IMR-90 (cell line): ENCODE results near the gene CST9L.

Source experiments
- POLR2A ChIP-seq: IDR thresholded peaks from 2 replicates; pipeline ENCODE4 v1.6.1; 2012; ENCODE audit warnings: mild to moderate bottlenecking, low read depth, low read length
- SMC3 ChIP-seq: fragments of 150-350 bp; IDR thresholded peaks from 2 replicates; pipeline ENCODE4 v1.6.1; 2016; ENCODE audit warnings: low read depth, mild to moderate bottlenecking, antibody characterized with exemption, low read length, moderate library complexity
- TF ChIP-seq, protein P1 (sequence below): fragments of 150-350 bp; IDR thresholded peaks from 2 replicates; pipeline ENCODE4 v1.6.1; 2016; ENCODE audit warnings: low read depth, mild to moderate bottlenecking, low read length, moderate library complexity, borderline replicate concordance
- TF ChIP-seq, protein P2 (sequence below): conservative IDR thresholded peaks from 2 replicates; pipeline ENCODE4 v1.5.1; 2012; ENCODE audit warnings: mild to moderate bottlenecking, low read depth, low read length, improper control_type of control experiment
- TF ChIP-seq, protein P3 (sequence below): fragments of 150-350 bp; IDR thresholded peaks from 2 replicates; pipeline ENCODE4 v1.6.1; 2017; ENCODE audit warnings: mild to moderate bottlenecking, antibody characterized with exemption, low read length, low read depth

DNA sequence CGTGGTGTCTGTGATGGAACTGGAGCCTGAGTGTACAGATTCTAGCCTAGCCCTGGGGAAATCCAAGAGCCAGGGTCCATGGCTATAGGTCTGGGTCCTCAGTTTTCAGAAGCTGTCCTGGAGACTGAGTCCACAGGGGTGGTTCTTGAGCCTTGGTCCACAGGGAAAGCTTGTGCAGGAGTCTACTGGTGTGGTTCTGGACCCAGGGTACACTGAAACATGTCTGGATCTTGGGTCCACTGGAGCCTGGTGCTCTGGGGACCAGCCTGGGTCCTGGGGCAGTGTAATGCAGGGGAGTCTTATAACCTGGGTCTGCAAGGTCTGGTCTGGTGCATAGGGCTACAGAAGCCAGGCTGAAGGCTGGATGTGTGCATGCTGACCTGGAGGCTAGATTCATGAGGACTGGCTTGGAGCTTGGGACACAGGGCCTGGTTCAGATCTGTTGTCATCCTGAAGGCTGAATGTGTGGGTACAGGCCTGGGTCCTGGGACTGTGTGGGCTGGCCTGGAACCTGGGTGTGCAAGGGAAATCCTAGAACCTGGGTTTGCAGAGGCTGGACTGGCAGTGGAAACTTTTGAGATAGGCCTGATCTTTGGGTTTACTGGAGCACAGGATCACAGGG, 5.5 kb downstream of the CST9L start:
- TF ChIP-seq POLR2A = no peak
- TF ChIP-seq, protein P1, sequence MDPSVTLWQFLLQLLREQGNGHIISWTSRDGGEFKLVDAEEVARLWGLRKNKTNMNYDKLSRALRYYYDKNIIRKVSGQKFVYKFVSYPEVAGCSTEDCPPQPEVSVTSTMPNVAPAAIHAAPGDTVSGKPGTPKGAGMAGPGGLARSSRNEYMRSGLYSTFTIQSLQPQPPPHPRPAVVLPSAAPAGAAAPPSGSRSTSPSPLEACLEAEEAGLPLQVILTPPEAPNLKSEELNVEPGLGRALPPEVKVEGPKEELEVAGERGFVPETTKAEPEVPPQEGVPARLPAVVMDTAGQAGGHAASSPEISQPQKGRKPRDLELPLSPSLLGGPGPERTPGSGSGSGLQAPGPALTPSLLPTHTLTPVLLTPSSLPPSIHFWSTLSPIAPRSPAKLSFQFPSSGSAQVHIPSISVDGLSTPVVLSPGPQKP = no peak
- no peak for TF ChIP-seq SMC3
- TF ChIP-seq, protein P2, sequence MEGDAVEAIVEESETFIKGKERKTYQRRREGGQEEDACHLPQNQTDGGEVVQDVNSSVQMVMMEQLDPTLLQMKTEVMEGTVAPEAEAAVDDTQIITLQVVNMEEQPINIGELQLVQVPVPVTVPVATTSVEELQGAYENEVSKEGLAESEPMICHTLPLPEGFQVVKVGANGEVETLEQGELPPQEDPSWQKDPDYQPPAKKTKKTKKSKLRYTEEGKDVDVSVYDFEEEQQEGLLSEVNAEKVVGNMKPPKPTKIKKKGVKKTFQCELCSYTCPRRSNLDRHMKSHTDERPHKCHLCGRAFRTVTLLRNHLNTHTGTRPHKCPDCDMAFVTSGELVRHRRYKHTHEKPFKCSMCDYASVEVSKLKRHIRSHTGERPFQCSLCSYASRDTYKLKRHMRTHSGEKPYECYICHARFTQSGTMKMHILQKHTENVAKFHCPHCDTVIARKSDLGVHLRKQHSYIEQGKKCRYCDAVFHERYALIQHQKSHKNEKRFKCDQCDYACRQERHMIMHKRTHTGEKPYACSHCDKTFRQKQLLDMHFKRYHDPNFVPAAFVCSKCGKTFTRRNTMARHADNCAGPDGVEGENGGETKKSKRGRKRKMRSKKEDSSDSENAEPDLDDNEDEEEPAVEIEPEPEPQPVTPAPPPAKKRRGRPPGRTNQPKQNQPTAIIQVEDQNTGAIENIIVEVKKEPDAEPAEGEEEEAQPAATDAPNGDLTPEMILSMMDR = no peak
- TF ChIP-seq, protein P3, sequence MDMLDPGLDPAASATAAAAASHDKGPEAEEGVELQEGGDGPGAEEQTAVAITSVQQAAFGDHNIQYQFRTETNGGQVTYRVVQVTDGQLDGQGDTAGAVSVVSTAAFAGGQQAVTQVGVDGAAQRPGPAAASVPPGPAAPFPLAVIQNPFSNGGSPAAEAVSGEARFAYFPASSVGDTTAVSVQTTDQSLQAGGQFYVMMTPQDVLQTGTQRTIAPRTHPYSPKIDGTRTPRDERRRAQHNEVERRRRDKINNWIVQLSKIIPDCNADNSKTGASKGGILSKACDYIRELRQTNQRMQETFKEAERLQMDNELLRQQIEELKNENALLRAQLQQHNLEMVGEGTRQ = no peak
